IMR-90 (cell line): ENCODE results near the gene RPN1. TPM values are rescaled to one million over a fixed set of nuclear protein-coding genes. Genes with fewer than 3 reads are reported as not detected.

Experiments used
- ATAC-seq: fragments of 200-7000 bp; cut with Tn5 transposase; 2 replicates; pipeline ENCODE4 v1.9.1; 2020; ENCODE audit warnings: low read depth, mild to moderate bottlenecking, moderate library complexity
- BruUV-seq: library from RNA; stranded (reverse); fragments of 400-500 nt; replicated peaks from 2 replicates; lab custom pipeline; 2021; lab: Mats Ljungman, UMichigan
- CTCF ChIA-PET: fragments of 300-600 bp; formaldehyde crosslinking; extraction: SDS; loops from one replicate; lab custom pipeline; 2021; ENCODE audit warnings: antibody characterized with exemption; lab: Yijun Ruan, JAX
- POLR2A ChIA-PET: fragments of 300-600 bp; sonication (Branson Sonifier 250); formaldehyde crosslinking; loops from one replicate; lab custom pipeline; 2022; ENCODE audit warnings: antibody characterized with exemption; ENCODE audit not compliant: unreplicated experiment; lab: Charles Lee
- DNase-seq: peaks from one replicate; pipeline ENCODE4 v3.0.0; 2013
- H2AFZ ChIP-seq: replicated peaks from 2 replicates; pipeline ENCODE3; 2013; ENCODE audit warnings: low read length, mild to moderate bottlenecking; ENCODE audit not compliant: poor library complexity
- H2AK5ac ChIP-seq: 2 replicates; pipeline ENCODE4 v1.6.1; 2013; ENCODE audit warnings: low read depth, low read length, inconsistent platforms
- H2AK9ac ChIP-seq: replicated peaks from 2 replicates; pipeline ENCODE3; 2013; ENCODE audit warnings: mild to moderate bottlenecking, low read depth, low read length, moderate library complexity; ENCODE audit not compliant: poor library complexity
- H2BK120ac ChIP-seq: 2 replicates; pipeline ENCODE4 v1.6.1; 2013; ENCODE audit warnings: low read depth, low read length, inconsistent platforms
- H2BK15ac ChIP-seq: 3 replicates; pipeline ENCODE4 v1.6.1; 2013; ENCODE audit warnings: low read depth, low read length, inconsistent platforms
- H2BK20ac ChIP-seq: 2 replicates; pipeline ENCODE4 v1.6.1; 2013; ENCODE audit warnings: low read depth, mild to moderate bottlenecking, inconsistent platforms, low read length, moderate library complexity
- H2BK5ac ChIP-seq: 2 replicates; pipeline ENCODE4 v1.6.1; 2013; ENCODE audit warnings: mild to moderate bottlenecking, low read depth, low read length, inconsistent platforms; ENCODE audit not compliant: poor library complexity, severe bottlenecking
- H3K14ac ChIP-seq: replicated peaks from 2 replicates; pipeline ENCODE4 v1.6.1; 2013; ENCODE audit warnings: low read depth, low read length, inconsistent platforms
- H3K18ac ChIP-seq: 2 replicates; pipeline ENCODE4 v1.6.1; 2013; ENCODE audit warnings: low read depth, low read length, control low read depth
- H3K23ac ChIP-seq: 2 replicates; pipeline ENCODE4 v1.6.1; 2013; ENCODE audit warnings: low read depth, low read length, inconsistent platforms
- H3K27ac ChIP-seq: 2 replicates; pipeline ENCODE4 v1.5.1; 2013; ENCODE audit warnings: mild to moderate bottlenecking, control low read depth, low read length; ENCODE audit not compliant: insufficient read depth
- H3K27me3 ChIP-seq: 2 replicates; pipeline ENCODE4 v1.6.1; 2013; ENCODE audit warnings: low read length; ENCODE audit not compliant: control insufficient read depth, insufficient read depth
- H3K36me3 ChIP-seq: 2 replicates; pipeline ENCODE4 v1.6.1; 2013; ENCODE audit warnings: low read length, mixed read lengths; ENCODE audit not compliant: control insufficient read depth, insufficient read depth
- H3K4ac ChIP-seq: 2 replicates; pipeline ENCODE4 v1.6.1; 2013; ENCODE audit warnings: low read depth, low read length, inconsistent platforms
- H3K4me1 ChIP-seq: 2 replicates; pipeline ENCODE4 v1.6.1; 2013; ENCODE audit warnings: low read length, mixed read lengths; ENCODE audit not compliant: control insufficient read depth, insufficient read depth
- H3K4me2 ChIP-seq: 2 replicates; pipeline ENCODE4 v1.6.1; 2013; ENCODE audit warnings: low read depth, mild to moderate bottlenecking, control low read depth, low read length, moderate library complexity
- H3K4me3 ChIP-seq: 2 replicates; pipeline ENCODE4 v1.5.1; 2013; ENCODE audit warnings: low read depth, mild to moderate bottlenecking, control low read depth, low read length, moderate library complexity; ENCODE audit not compliant: insufficient read depth
- H3K56ac ChIP-seq: 2 replicates; pipeline ENCODE4 v1.6.1; 2013; ENCODE audit warnings: low read length, inconsistent platforms; ENCODE audit not compliant: insufficient read depth; ENCODE audit errors: extremely low read depth
- H3K79me1 ChIP-seq, 2 experiments: 2 replicates each; pipeline ENCODE4 v1.6.1; 2013; ENCODE audit warnings: low read length in 2 of 2, inconsistent platforms in 1 of 2, low read depth in 1 of 2
- H3K9ac ChIP-seq: 2 replicates; pipeline ENCODE4 v1.6.1; 2013; ENCODE audit warnings: low read depth, low read length, control low read depth
- H3K9me1 ChIP-seq: 2 replicates; pipeline ENCODE4 v1.6.1; 2013; ENCODE audit warnings: low read length, inconsistent platforms; ENCODE audit not compliant: insufficient read depth
- H3K9me3 ChIP-seq: 2 replicates; pipeline ENCODE4 v1.6.1; 2013; ENCODE audit warnings: low read length; ENCODE audit not compliant: control insufficient read depth, insufficient read depth
- H4K20me1 ChIP-seq: 2 replicates; pipeline ENCODE4 v1.6.1; 2013; ENCODE audit warnings: low read length, inconsistent platforms; ENCODE audit not compliant: insufficient read depth
- H4K5ac ChIP-seq: 2 replicates; pipeline ENCODE4 v1.6.1; 2013; ENCODE audit warnings: mild to moderate bottlenecking, low read depth, low read length, control low read depth
- H4K8ac ChIP-seq, 2 experiments: 2 replicates each; pipeline ENCODE4 v1.6.1; 2013; ENCODE audit warnings: low read depth in 2 of 2, low read length in 2 of 2, control low read depth in 1 of 2, inconsistent platforms in 1 of 2
- H4K91ac ChIP-seq: 2 replicates; pipeline ENCODE4 v1.6.1; 2013; ENCODE audit warnings: low read depth, low read length, inconsistent platforms; ENCODE audit not compliant: insufficient read depth
- CHD1 ChIP-seq: IDR thresholded peaks from 2 replicates; pipeline ENCODE4 v1.6.1; 2012; ENCODE audit warnings: low read depth, low read length, improper control_type of control experiment
- ELK1 ChIP-seq: fragments of 150-350 bp; IDR thresholded peaks from 2 replicates; pipeline ENCODE4 v1.6.1; 2016; ENCODE audit warnings: low read depth, mild to moderate bottlenecking, low read length, moderate library complexity, borderline replicate concordance
- FOS ChIP-seq: fragments of 150-350 bp; IDR thresholded peaks from 2 replicates; pipeline ENCODE4 v1.6.1; 2016; ENCODE audit warnings: low read depth, low read length
- RAD21 ChIP-seq: IDR thresholded peaks from 2 replicates; pipeline ENCODE4 v1.6.1; 2012; ENCODE audit warnings: low read length, improper control_type of control experiment
- RFX5 ChIP-seq: IDR thresholded peaks from 2 replicates; pipeline ENCODE4 v1.8.0; 2012; ENCODE audit warnings: low read depth, mild to moderate bottlenecking, low read length, moderate library complexity
- SMC3 ChIP-seq: fragments of 150-350 bp; IDR thresholded peaks from 2 replicates; pipeline ENCODE4 v1.6.1; 2016; ENCODE audit warnings: low read depth, mild to moderate bottlenecking, antibody characterized with exemption, low read length, moderate library complexity
- WGBS, 2 experiments: methylation state at CpG; one replicate each; pipeline versions ENCODE4 v1.1.5 to v1.1.7; 2013; ENCODE audit warnings: missing lambda C conversion rate in 2 of 2; ENCODE audit not compliant: insufficient read length in 1 of 2; ENCODE audit errors: extremely low coverage in 2 of 2; 5-methylcytosine and 5-hydroxymethylcytosine counted together
- dilution Hi-C: fragments of 300-500 bp; cut with HindIII; formaldehyde crosslinking; loops from one replicate; pipeline ENCODE4 v1.14.3; 2018; ENCODE audit warnings: low sequenced_read_pairs; ENCODE audit not compliant: unreplicated experiment
- in situ Hi-C: fragments of 300-500 bp; cut with MboI; formaldehyde crosslinking; loops from 3 replicates; pipeline ENCODE4 v1.14.3; 2019; ENCODE audit warnings: low sequenced_read_pairs, inconsistent platforms, mixed read lengths
- intact Hi-C: fragments of 100-400 bp; cut with micrococcal nuclease; formaldehyde crosslinking; loops from 2 replicates; pipeline ENCODE4 v1.10.0; 2022
- polyA plus RNA-seq, 3 experiments: library from polyadenylated mRNA; depleted of rRNA; stranded (reverse); fragments of >200 nt; gene quantifications; 2 replicates each; pipeline ENCODE4 v1.2.3, GENCODE V29; 2012; ENCODE audit warnings: low replicate concordance in 1 of 3
- total RNA-seq: library from RNA; depleted of rRNA; stranded (reverse); fragments of >200 nt; gene quantifications from 2 replicates; pipeline ENCODE4 v1.2.3, GENCODE V29; 2012
- TF ChIP-seq, protein P1 (sequence below): fragments of 150-350 bp; IDR thresholded peaks from 2 replicates; pipeline ENCODE4 v1.6.1; 2017; ENCODE audit warnings: mild to moderate bottlenecking, antibody characterized with exemption, low read length, low read depth

The RPN1 gene
- total and polyA plus RNA-seq, 2 of the 4 experiments (the other 2 are of a cell fraction), result 252 to 736 TPM

GRCh38 chr3:128581566-128581965 is 69.1 kb downstream of the RPN1 start (continued):
- TF ChIP-seq ELK1 (no peak), SMC3 (no peak), RAD21 (no peak)

DNA sequence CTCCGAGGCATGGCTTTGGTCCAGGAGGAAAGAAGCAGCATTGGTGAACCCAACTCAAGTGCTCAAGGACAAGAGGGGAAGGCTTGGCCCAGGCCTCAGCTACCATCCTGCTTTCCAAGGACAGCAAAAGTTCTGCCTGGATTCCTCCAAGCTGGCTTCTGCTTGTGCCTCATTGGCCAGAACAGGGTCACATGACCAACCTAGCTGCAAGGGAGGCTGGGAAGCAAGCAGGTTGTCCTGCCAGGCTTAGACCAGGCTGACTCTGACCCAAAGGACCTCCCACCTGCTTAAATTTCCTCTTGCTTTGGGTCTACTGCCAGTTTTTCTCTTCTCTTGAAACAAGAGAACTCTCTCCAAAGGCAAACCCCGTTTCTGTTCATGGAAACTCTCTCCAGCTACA is 70.7 kb downstream of the RPN1 start:
- no peak overlapping the region for H4K91ac ChIP-seq
- no peak overlapping the region for H3K23ac ChIP-seq
- no peak overlapping the region for H4K8ac ChIP-seq
- no peak overlapping the region for H2BK20ac ChIP-seq
- H3K56ac ChIP-seq, result no peak overlapping the region
- H3K4ac ChIP-seq, result no peak overlapping the region
- H3K36me3 ChIP-seq, result no peaks in the 10 kb centered on the region
- H3K79me1 ChIP-seq, result no peaks in the 10 kb centered on the region
- H3K18ac ChIP-seq, result no peak overlapping the region
- no peak overlapping the region for H2AFZ ChIP-seq
- no peaks in the 10 kb centered on the region for H4K20me1 ChIP-seq
- ChIA-PET POLR2A (no interaction called here), CTCF (no interaction called here)
- in situ Hi-C loops, result no loop called here
- DNase-seq (no peak), ATAC-seq (no peak)
- dilution Hi-C loops, result no loop called here
- no CpG with 5 or more reads among the region's 2 CpGs for WGBS, 2 experiments
- H2AK9ac ChIP-seq, result no peak overlapping the region
- no peak overlapping the region for H3K4me2 ChIP-seq
- H2AK5ac ChIP-seq, result no peak overlapping the region
- TF ChIP-seq RAD21 (no peak), FOS (no peak), RFX5 (no peak), CHD1 (no peak)
- TF ChIP-seq, protein P1, sequence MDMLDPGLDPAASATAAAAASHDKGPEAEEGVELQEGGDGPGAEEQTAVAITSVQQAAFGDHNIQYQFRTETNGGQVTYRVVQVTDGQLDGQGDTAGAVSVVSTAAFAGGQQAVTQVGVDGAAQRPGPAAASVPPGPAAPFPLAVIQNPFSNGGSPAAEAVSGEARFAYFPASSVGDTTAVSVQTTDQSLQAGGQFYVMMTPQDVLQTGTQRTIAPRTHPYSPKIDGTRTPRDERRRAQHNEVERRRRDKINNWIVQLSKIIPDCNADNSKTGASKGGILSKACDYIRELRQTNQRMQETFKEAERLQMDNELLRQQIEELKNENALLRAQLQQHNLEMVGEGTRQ, result 0 out of 2 replicates have a peak, but pooled peaks have one; percentile 14
- no peaks in the 10 kb centered on the region for H3K4me1 ChIP-seq
- H3K27me3 ChIP-seq, result peaks cover 26% of the 10 kb centered on the region
- no peak overlapping the region for H4K5ac ChIP-seq
- H3K4me3 ChIP-seq, result no peak overlapping the region
- H3K14ac ChIP-seq, result no peak overlapping the region
- H2BK5ac ChIP-seq, result no peak overlapping the region
- BruUV-seq, result no TSS peak
- H3K9ac ChIP-seq, result no peak overlapping the region
- no peaks in the 10 kb centered on the region for H3K9me1 ChIP-seq
- no peak overlapping the region for H2BK15ac ChIP-seq
- H3K27ac ChIP-seq, result no peak overlapping the region
- H3K9me3 ChIP-seq, result peaks cover 6% of the 10 kb centered on the region
- H2BK120ac ChIP-seq, result no peak overlapping the region
- intact Hi-C loops, result loop anchor here (5.0 to 10.0 kb wide), 3 partner anchors 78 to 503 kb away; no protein-coding TSS in a partner anchor
